Natural killer cell (primary cell): ENCODE data around the gene KHDRBS2. TPM values are rescaled to one million over a fixed set of nuclear protein-coding genes. Genes with fewer than 3 reads are reported as not detected.

Source experiments
- ATAC-seq, 3 donors: fragments of 150-1000 bp in 2 of 3; fragments of 200-7000 bp in 1 of 3; cut with Tn5 transposase; 1 replicate in 1 of 3; 2 replicates in 2 of 3; pipeline ENCODE4 v1.10.0; 2021; ENCODE audit warnings: mild to moderate bottlenecking in 2 of 3, moderate library complexity in 2 of 3
- DNase-seq, 2 donors: peaks; one replicate each; pipeline versions ENCODE4 v3.0.0 to v3.0.0-alpha.2; 2013 to 2021; ENCODE audit warnings: mixed read lengths in 1 of 2
- H3K27ac ChIP-seq: one replicate; pipeline ENCODE4 v1.5.1; 2013; ENCODE audit warnings: mild to moderate bottlenecking, low read length
- H3K27me3 ChIP-seq: one replicate; pipeline ENCODE4 v1.6.1; 2013; ENCODE audit warnings: low read length; ENCODE audit not compliant: control insufficient read depth, insufficient read depth
- H3K36me3 ChIP-seq: one replicate; pipeline ENCODE4 v1.6.1; 2013; ENCODE audit warnings: low read length; ENCODE audit not compliant: control insufficient read depth, insufficient read depth
- H3K4me1 ChIP-seq: one replicate; pipeline ENCODE4 v1.6.1; 2013; ENCODE audit warnings: low read length; ENCODE audit not compliant: control insufficient read depth, insufficient read depth
- H3K4me3 ChIP-seq: one replicate; pipeline ENCODE4 v1.5.1; 2013; ENCODE audit warnings: low read length
- H3K9me3 ChIP-seq: one replicate; pipeline ENCODE4 v1.6.1; 2013; ENCODE audit warnings: low read length; ENCODE audit not compliant: control insufficient read depth, insufficient read depth
- H3K27ac Mint-ChIP-seq, 2 donors: one replicate each; pipeline ENCODE4 v1.8.0; 2022; ENCODE audit warnings: mild to moderate bottlenecking in 2 of 2, mixed read lengths in 2 of 2, moderate library complexity in 1 of 2
- H3K27me3 Mint-ChIP-seq, 2 donors: one replicate each; pipeline ENCODE4 v1.8.0; 2022; ENCODE audit warnings: low read depth in 2 of 2, mixed read lengths in 2 of 2
- H3K36me3 Mint-ChIP-seq: one replicate; pipeline ENCODE4 v1.8.0; 2022; ENCODE audit warnings: mixed read lengths
- H3K4me1 Mint-ChIP-seq, 2 donors: one replicate each; pipeline ENCODE4 v1.8.0; 2022; ENCODE audit warnings: mixed read lengths in 2 of 2
- H3K4me3 Mint-ChIP-seq: one replicate; pipeline ENCODE4 v1.8.0; 2022; ENCODE audit warnings: mild to moderate bottlenecking, moderate library complexity, mixed read lengths
- H3K9me3 Mint-ChIP-seq, 2 donors: one replicate each; pipeline ENCODE4 v1.8.0; 2022; ENCODE audit warnings: mixed read lengths in 2 of 2
- WGBS: methylation state at CpG from one replicate; pipeline ENCODE4 v1.1.7; 2013; ENCODE audit warnings: missing lambda C conversion rate; ENCODE audit not compliant: insufficient coverage; 5-methylcytosine and 5-hydroxymethylcytosine counted together
- intact Hi-C: fragments of 100-400 bp; cut with micrococcal nuclease; formaldehyde crosslinking; loops from one replicate; pipeline ENCODE4 v1.14.2; 2022
- total RNA-seq, 4 donors: library from RNA; stranded (reverse); fragments of 120-200 nt in 1 of 4; gene quantifications; one replicate each; pipeline versions ENCODE4 v1.2.3 to v1.2.4, GENCODE V29; 2013 to 2022
- TF ChIP-seq, protein P1 (sequence below): fragments of 200-600 bp; IDR thresholded peaks from one replicate; pipeline ENCODE4 v1.8.0; 2022; ENCODE audit warnings: antibody characterized with exemption

KHDRBS2 gene
- total RNA-seq, 3 donors from 2014 or later (not counting 1 experiment from before 2014, with no cell fraction given): 0.15 to 0.26 TPM; not detected in 1

DNA sequence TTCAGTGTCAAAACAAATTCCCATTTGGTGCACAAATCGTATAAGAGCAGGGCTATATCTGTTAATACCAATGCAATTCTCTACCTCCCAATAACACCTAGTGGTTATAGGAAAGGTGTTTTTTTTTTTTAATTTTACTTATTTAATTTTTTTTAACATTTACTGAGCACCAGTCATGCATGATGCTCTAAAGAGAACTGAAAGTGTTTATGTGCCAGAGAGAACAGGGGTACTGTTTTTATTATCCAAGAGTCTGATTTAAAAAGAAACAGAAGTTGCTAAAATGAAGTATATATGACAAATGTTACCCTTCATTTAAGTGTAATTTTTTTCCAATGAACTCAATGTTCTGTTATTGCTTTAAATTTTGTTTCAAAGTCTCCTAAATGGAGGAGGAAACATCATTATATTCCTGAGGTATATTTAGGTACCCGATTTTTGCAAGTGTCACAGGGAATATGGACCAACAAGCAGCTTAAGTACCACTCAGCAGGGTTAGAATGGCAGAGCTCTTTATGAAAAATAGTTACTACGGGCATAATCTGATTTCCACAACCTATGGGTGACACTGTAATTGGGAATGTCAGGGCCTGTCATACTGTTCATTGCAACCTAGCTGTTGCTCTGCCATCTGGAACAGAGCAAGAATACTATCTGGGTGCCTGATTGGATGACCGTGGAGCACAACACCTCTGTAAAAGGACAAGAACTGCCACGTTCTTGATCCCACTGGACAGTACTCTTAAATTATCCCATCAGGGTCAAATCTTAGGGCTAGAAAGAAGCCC lies 195.4 kb downstream of the KHDRBS2 start:
- Mint-ChIP-seq H3K4me3 (no peak overlapping the region), H3K27ac (no peak overlapping the region), H3K4me1 (no peaks in the 10 kb centered on the region), H3K27me3 (no peaks in the 10 kb centered on the region), H3K9me3 (peaks cover 24 to 25% of the 10 kb centered on the region in 2 donors), H3K36me3 (peaks cover 15% of the 10 kb centered on the region)
- Histone ChIP-seq H3K36me3 (no peaks in the 10 kb centered on the region), H3K9me3 (peaks cover 7% of the 10 kb centered on the region), H3K27me3 (no peaks in the 10 kb centered on the region), H3K4me1 (no peaks in the 10 kb centered on the region), H3K4me3 (no peak overlapping the region), H3K27ac (peak overlapping the region; percentile 14)
- intact Hi-C loops: no loop called here
- ATAC-seq: no peak
- DNase-seq: no peak
- WGBS: 77% methylated on average over 4 of the region's 5 CpGs
- TF ChIP-seq, protein P1, sequence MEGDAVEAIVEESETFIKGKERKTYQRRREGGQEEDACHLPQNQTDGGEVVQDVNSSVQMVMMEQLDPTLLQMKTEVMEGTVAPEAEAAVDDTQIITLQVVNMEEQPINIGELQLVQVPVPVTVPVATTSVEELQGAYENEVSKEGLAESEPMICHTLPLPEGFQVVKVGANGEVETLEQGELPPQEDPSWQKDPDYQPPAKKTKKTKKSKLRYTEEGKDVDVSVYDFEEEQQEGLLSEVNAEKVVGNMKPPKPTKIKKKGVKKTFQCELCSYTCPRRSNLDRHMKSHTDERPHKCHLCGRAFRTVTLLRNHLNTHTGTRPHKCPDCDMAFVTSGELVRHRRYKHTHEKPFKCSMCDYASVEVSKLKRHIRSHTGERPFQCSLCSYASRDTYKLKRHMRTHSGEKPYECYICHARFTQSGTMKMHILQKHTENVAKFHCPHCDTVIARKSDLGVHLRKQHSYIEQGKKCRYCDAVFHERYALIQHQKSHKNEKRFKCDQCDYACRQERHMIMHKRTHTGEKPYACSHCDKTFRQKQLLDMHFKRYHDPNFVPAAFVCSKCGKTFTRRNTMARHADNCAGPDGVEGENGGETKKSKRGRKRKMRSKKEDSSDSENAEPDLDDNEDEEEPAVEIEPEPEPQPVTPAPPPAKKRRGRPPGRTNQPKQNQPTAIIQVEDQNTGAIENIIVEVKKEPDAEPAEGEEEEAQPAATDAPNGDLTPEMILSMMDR: no peak

DNA sequence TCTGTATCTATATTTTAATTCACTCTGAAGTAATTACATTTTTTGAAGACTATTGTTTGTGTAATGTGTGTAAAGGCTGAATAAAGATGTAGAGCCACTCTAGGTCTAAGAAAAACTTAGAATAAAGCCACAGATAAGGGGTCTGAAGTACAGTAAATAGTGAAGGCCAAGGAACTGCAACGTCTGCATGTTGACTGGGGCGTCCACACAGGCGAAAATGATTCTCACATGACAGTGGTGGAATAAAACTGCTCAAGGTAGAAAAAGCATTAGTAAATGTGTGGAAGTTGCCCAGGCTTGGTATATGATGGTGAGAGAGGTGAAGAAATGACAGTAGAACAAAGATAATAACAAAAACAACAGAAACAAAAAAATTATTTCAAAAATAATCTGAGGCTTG lies 196.2 kb downstream of the KHDRBS2 start:
- H3K27me3 Mint-ChIP-seq: no peaks in the 10 kb centered on the region
- no peak for ATAC-seq
- Histone ChIP-seq H3K27me3 (no peaks in the 10 kb centered on the region), H3K4me3 (no peak overlapping the region), H3K36me3 (no peaks in the 10 kb centered on the region), H3K27ac (no peak overlapping the region), H3K4me1 (no peaks in the 10 kb centered on the region), H3K9me3 (peaks cover 7% of the 10 kb centered on the region)
- TF ChIP-seq, protein P1: no peak
- H3K4me1 Mint-ChIP-seq: no peaks in the 10 kb centered on the region
- no peak for DNase-seq
- peaks cover 15% of the 10 kb centered on the region for H3K36me3 Mint-ChIP-seq
- 86% methylated on average over 3 of the region's 3 CpGs for WGBS
- H3K9me3 Mint-ChIP-seq: peaks cover 27 to 30% of the 10 kb centered on the region in 2 donors
- H3K27ac Mint-ChIP-seq: no peak overlapping the region
- intact Hi-C loops: no loop called here
- H3K4me3 Mint-ChIP-seq: no peak overlapping the region

DNA sequence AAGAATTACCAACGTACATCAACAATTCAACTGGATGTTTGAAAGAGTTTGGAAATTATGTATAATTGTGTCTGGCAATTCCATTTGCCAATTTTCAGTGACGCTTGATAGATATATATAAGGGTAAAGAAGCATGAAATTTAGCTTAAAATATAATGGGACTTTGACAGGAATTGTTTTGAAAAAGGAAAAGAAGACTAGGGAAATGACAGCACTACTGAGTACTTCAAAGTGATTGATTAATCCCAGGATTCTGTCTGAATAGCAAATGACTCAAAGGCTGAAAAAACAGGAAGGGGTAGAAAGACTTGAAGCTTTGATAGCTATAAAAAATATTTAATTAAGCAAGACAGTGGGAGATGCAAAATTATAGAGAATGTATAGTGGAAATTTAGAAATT lies 200.0 kb downstream of the KHDRBS2 start:
- TF ChIP-seq, protein P1: no peak
- no peak overlapping the region for H3K27ac Mint-ChIP-seq
- 56% methylated on average over 1 of the region's 2 CpGs for WGBS
- peaks cover 25 to 26% of the 10 kb centered on the region in 2 donors for H3K9me3 Mint-ChIP-seq
- no peaks in the 10 kb centered on the region for H3K4me1 Mint-ChIP-seq
- no peak overlapping the region for H3K4me3 Mint-ChIP-seq
- Histone ChIP-seq H3K27me3 (no peaks in the 10 kb centered on the region), H3K4me3 (no peak overlapping the region), H3K9me3 (peaks cover 7% of the 10 kb centered on the region), H3K4me1 (no peaks in the 10 kb centered on the region), H3K27ac (no peak overlapping the region), H3K36me3 (no peaks in the 10 kb centered on the region)
- DNase-seq (no peak), ATAC-seq (no peak)
- H3K36me3 Mint-ChIP-seq: peaks cover 15% of the 10 kb centered on the region
- intact Hi-C loops: no loop called here
- H3K27me3 Mint-ChIP-seq: no peaks in the 10 kb centered on the region

DNA sequence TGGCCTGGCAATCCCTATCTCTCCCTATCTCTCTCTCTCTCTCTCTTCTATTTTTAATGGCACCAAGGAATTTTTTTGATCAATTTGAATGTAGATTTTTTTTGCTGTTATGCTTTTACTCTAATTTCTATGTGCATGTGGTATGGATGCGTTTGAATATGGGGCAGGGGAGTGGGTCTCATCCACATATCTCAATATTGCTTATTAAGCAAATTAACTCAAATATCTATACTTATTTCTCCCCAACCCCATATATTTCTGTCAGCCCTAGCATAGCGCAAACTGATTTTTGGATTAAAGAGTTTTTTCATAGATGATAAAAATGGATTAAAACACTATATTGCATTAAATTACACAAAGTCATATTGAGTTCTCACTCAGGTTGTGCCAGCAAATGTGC lies 210.2 kb downstream of the KHDRBS2 start:
- Histone ChIP-seq H3K4me1 (no peaks in the 10 kb centered on the region), H3K9me3 (no peaks in the 10 kb centered on the region), H3K27ac (no peak overlapping the region), H3K27me3 (no peaks in the 10 kb centered on the region), H3K36me3 (no peaks in the 10 kb centered on the region), H3K4me3 (no peak overlapping the region)
- Mint-ChIP-seq H3K9me3 (peaks cover 14 to 20% of the 10 kb centered on the region in 2 donors), H3K27me3 (no peaks in the 10 kb centered on the region), H3K27ac (no peak overlapping the region), H3K4me1 (no peaks in the 10 kb centered on the region), H3K4me3 (no peak overlapping the region), H3K36me3 (peaks cover 7% of the 10 kb centered on the region)
- ATAC-seq: no peak
- no peak for DNase-seq
- TF ChIP-seq, protein P1: no peak
- no CpG with 5 or more reads among the region's 2 CpGs for WGBS
- intact Hi-C loops: no loop called here
